Heart right ventricle (tissue), 16 donors: ENCODE measurements around the gene ATP11A. TPM values are rescaled to one million over a fixed set of nuclear protein-coding genes. Genes with fewer than 3 reads are reported as not detected.
"Not testable (repeated sequence)": the region's sequence is repeated elsewhere in the genome, so short reads cannot be mapped to it uniquely, and the experiment has no call there.

Experiments used
- ATAC-seq, 8 donors: fragments of 200-7000 bp; cut with Tn5 transposase; one replicate each; pipeline ENCODE4 v1.9.1; 2020; ENCODE audit warnings: mild to moderate bottlenecking in 8 of 8, moderate library complexity in 8 of 8, moderate number of reproducible peaks in 1 of 8
- DNase-seq, 2 donors: peaks; one replicate each; pipeline ENCODE4 v3.0.0-alpha.2; 2020
- H3K27ac ChIP-seq, 10 donors: fragments of 200-600 bp; sonication (generic) in 2 of 10; one replicate each; pipeline versions ENCODE4 v1.5.0 to v1.8.0; 2020 to 2022; ENCODE audit warnings: mild to moderate bottlenecking in 3 of 10
- H3K27me3 ChIP-seq, 7 donors: fragments of 200-600 bp; one replicate each; pipeline ENCODE4 v1.8.0; 2021 to 2022; ENCODE audit warnings: mild to moderate bottlenecking in 2 of 7
- H3K36me3 ChIP-seq, 9 donors: fragments of 200-600 bp; sonication (generic) in 1 of 9; one replicate each; pipeline versions ENCODE4 v1.5.0 to v1.8.0; 2020 to 2022; ENCODE audit warnings: mild to moderate bottlenecking in 2 of 9
- H3K4me1 ChIP-seq, 9 donors: fragments of 200-600 bp; sonication (generic) in 1 of 9; one replicate each; pipeline versions ENCODE4 v1.5.0 to v1.8.0; 2020 to 2022; ENCODE audit warnings: mild to moderate bottlenecking in 4 of 9
- H3K4me3 ChIP-seq, 10 donors: fragments of 200-600 bp; sonication (generic) in 2 of 10; one replicate each; pipeline versions ENCODE4 v1.5.0 to v1.8.0; 2020 to 2022; ENCODE audit warnings: mild to moderate bottlenecking in 7 of 10, moderate library complexity in 2 of 10
- H3K9me3 ChIP-seq, 11 donors: fragments of 200-600 bp in 10 of 11; sonication (generic) in 2 of 11; one replicate each; pipeline versions ENCODE4 v1.5.0 to v1.8.0; 2013 to 2022; ENCODE audit warnings: mild to moderate bottlenecking in 2 of 11, control low read depth in 1 of 11, moderate library complexity in 1 of 11
- WGBS, 2 donors: extraction: QIAGEN DNeasy Blood & Tissue Kit; methylation state at CpG; one replicate each; pipeline ENCODE4 v1.1.7; 2013; ENCODE audit warnings: inconsistent platforms in 1 of 2; 5-methylcytosine and 5-hydroxymethylcytosine counted together
- intact Hi-C, 10 donors: fragments of 100-400 bp; cut with DNase I; formaldehyde crosslinking; loops; one replicate each; pipeline versions ENCODE4 v1.11.1 to v1.14.2; 2022
- polyA plus RNA-seq, 2 donors: library from polyadenylated mRNA; stranded (reverse); fragments of 200-250 nt; gene quantifications; one replicate each; pipeline ENCODE4 v1.2.3, GENCODE V29; 2013
- total RNA-seq, 10 donors: library from RNA; stranded (reverse); fragmentation: NEBNext Ultra II Directional in 3 of 10; extraction: Animal tissue kit (Norgen Biotek cat#: 25700) in 3 of 10; gene quantifications; one replicate each; pipeline versions ENCODE4 v1.2.1 to v1.2.4, GENCODE V29; 2021 to 2023
- TF ChIP-seq, protein P1 (sequence below), 9 donors: fragments of 200-600 bp; sonication (generic) in 2 of 9; IDR thresholded peaks; one replicate each; pipeline versions ENCODE4 v1.5.0 to v1.8.0; 2021 to 2022; ENCODE audit warnings: antibody characterized with exemption in 9 of 9, mild to moderate bottlenecking in 5 of 9, moderate library complexity in 1 of 9
- donor health status: Arrhythmogenic right ventricular cardiomyopathy.
- donor health status: ischemic (EF 13 %, LVEDD 7.1; RV severe dilation, severe dysfunction).
- donor health status: healthy with polysubstance abuse.
- donor health status: DM: no; HTN: yes; CAD: no.
- donor health status: DM: no; HTN: no; CAD: no.
- donor health status: ischemic (EF 25% LVEDD 6.9; RV normal size, moderate dysfunction).
- donor health status: ischemic (EF 25% LVEDD 5.7; RV mildly dilated, moderate dysfunction).
- donor health status: healthy.
- donor health status: DM: yes; HTN: yes; CAD: no.
- donor health status: Ischemic cardiomyopathy.
- donor health status: ischemic (EF 35%, LVEDD 5.7; RV mildly dilated, moderate dysfunction).
- donor health status: nonischemic (EF 11% LVEDD 7.7; RV severe dilation, severe dysfunction).
- donor health status: DM: yes; HTN: yes; CAD: no.
- donor health status: PGD.
- donor health status: ischemic (EF 29% LVEDD 5.4; RV normal size, mild dysfunction).
- donor health status: nonischemic (EF 23%, LVEDD 6.1; RV moderate dilation, normal function).

Gene ATP11A
- total and polyA plus RNA-seq, 12 donors = 20.0 to 164 (median 107) TPM

DNA sequence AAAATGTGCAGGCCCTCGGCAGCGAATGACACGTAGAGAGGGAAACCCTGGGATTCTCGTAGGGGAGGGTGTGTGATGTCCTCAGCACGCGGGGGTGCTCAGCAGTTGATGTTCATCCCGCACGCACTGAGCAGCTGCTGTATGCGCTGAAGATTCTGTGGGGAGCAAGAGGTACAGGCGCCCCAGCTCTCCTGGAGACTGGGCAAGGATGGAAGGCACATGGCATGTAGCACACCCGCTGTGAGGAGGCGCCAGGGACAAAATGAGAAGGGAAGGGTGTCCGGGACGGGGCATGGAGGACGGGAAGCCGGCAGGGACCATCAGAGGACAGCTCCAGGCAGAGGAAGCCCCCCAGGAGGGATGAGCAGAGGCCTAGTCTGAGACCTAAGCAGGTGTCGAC, 15.4 kb downstream of the ATP11A start:
- no peak for DNase-seq
- H3K4me1 ChIP-seq = peaks cover 1 to 71% (median 42%) of the 10 kb centered on the region in 9 donors
- H3K4me3 ChIP-seq = peak overlapping the region in 3 of 10 donors; percentile 10 to 22 (median 15)

DNA sequence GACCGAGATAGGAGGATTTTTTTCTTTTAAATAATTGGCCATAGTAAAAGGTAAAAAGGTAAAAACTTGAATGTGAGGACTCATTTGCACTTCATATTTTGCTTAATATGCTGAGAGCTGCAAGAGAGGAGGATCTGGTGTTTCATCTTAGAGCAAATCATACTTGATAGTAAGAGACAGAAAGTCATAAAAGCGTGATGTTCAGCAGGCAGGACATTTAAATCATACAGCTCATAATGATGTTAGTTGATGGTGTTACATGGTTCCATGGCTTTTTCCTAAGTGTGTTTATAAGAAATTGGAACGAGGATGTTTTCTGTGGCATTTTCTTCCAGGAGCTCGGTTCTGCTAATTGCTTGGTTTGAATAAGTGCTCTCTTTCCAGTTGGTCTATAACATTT, 16.3 kb downstream of the ATP11A start:
- no peak overlapping the region for H3K27ac ChIP-seq
- ATAC-seq (no peak), DNase-seq (no peak)
- no peaks in the 10 kb centered on the region for H3K9me3 ChIP-seq
- intact Hi-C loops = loop anchor here in 1 of 10 donors (5.0 kb wide), 1 partner anchor 36 kb away; no protein-coding TSS in a partner anchor
- no peak overlapping the region for H3K4me3 ChIP-seq
- 95% methylated on average over 4 of the region's 4 CpGs for WGBS, 2 donors
- TF ChIP-seq, protein P1, sequence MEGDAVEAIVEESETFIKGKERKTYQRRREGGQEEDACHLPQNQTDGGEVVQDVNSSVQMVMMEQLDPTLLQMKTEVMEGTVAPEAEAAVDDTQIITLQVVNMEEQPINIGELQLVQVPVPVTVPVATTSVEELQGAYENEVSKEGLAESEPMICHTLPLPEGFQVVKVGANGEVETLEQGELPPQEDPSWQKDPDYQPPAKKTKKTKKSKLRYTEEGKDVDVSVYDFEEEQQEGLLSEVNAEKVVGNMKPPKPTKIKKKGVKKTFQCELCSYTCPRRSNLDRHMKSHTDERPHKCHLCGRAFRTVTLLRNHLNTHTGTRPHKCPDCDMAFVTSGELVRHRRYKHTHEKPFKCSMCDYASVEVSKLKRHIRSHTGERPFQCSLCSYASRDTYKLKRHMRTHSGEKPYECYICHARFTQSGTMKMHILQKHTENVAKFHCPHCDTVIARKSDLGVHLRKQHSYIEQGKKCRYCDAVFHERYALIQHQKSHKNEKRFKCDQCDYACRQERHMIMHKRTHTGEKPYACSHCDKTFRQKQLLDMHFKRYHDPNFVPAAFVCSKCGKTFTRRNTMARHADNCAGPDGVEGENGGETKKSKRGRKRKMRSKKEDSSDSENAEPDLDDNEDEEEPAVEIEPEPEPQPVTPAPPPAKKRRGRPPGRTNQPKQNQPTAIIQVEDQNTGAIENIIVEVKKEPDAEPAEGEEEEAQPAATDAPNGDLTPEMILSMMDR (IDR thresholded peaks at IDR 0.05) = no peak
- no peaks in the 10 kb centered on the region for H3K36me3 ChIP-seq
- no peaks in the 10 kb centered on the region for H3K27me3 ChIP-seq
- peaks cover 6 to 71% (median 45%) of the 10 kb centered on the region in 9 donors for H3K4me1 ChIP-seq

More for the DNA sequence above, 15.4 kb downstream of the ATP11A start:
- 69 to 82% methylated on average over 17 of the region's 17 CpGs for WGBS, 2 donors
- Histone ChIP-seq H3K36me3 (no peaks in the 10 kb centered on the region), H3K27ac (peak overlapping the region in 8 of 10 donors; percentile 24 to 81 (median 68)), H3K27me3 (no peaks in the 10 kb centered on the region), H3K9me3 (no peaks in the 10 kb centered on the region)
- TF ChIP-seq, protein P1 (IDR thresholded peaks at IDR 0.05) = no peak
- intact Hi-C loops = loop anchor here in 1 of 10 donors (5.0 kb wide), 1 partner anchor 37 kb away; no protein-coding TSS in a partner anchor
- no peak for ATAC-seq

DNA sequence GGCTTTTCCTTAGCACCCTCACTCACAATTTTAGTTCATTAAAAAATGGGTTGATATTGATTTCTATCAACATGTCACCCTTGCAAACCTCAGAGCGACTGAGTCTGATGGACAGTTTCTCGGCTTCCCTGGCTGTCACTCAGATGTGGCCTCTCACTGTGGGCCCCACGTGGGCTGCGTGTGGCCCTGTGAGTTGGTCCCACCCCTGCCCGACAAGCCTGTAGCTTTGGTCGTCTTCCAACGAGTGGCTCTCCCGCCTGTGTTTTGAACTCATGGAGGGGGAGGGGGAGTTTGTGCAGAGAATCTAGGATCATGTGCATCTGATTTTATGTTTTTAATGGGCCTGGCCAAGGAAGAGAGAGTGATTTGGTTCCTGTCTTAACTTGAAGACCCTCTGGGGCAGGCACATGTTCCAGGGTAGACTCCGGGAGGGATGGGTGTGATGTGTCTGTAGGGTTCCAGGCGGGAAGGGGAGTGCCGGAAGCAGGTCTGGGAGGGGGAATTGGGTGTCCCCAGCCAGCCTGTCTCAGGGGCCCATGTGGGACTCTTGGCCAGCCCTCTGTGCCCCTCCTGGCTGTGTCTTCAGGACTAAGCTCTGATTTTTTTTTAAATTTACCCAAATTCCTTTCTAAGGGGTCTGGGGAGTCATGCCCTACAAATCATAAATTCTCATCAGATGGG, 18.9 kb downstream of the ATP11A start:
- intact Hi-C loops = loop anchor here in 1 of 10 donors (5.0 kb wide), 1 partner anchor 34 kb away; no protein-coding TSS in a partner anchor
- Histone ChIP-seq H3K4me1 (peaks cover 16 to 73% (median 57%) of the 10 kb centered on the region in 9 donors), H3K9me3 (no peaks in the 10 kb centered on the region), H3K36me3 (no peaks in the 10 kb centered on the region), H3K27me3 (no peaks in the 10 kb centered on the region), H3K4me3 (no peak overlapping the region), H3K27ac (no peak overlapping the region)
- ATAC-seq = no peak
- DNase-seq = no peak
- WGBS, 2 donors = 49 to 62% methylated on average over 11 of the region's 11 CpGs
- TF ChIP-seq, protein P1 (IDR thresholded peaks at IDR 0.05) = no peak

DNA sequence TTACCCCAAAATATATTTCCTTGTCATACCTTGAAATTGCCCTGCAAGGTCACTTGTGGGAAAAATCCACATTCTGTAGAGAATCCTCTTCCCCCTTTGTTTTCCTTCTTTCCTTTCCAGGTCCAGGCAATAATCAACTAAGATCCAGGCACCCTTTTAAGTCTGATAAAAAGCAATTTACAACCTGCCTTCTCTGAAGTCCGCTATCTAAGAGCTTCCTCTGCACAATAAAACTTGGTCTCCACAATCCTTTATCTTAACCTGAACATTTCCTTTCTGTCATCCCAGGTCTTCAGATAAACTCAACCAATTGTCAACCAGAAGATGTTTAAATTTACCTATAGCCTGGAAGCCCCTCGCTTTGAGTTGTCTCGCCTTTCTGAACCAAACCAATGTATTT, 19.5 kb downstream of the ATP11A start:
- H3K9me3 ChIP-seq, H3K4me3 ChIP-seq, H3K27ac ChIP-seq, ATAC-seq, H3K27me3 ChIP-seq, DNase-seq, H3K36me3 ChIP-seq: not testable (repeated sequence)
- H3K4me1 ChIP-seq = peaks cover 16 to 71% (median 51%) of the 10 kb centered on the region in 9 donors
- intact Hi-C loops = loop anchor here in 1 of 10 donors (5.0 kb wide), 1 partner anchor 33 kb away; no protein-coding TSS in a partner anchor
- WGBS, 2 donors = 98% methylated on average over 3 of the region's 3 CpGs
